GM18907 (cell line): Measurements from ENCODE around the gene H1-8.

Experiments
- ATAC-seq: cut with Tn5 transposase; IDR thresholded peaks from one replicate; pipeline ENCODE4 v1.9.1; 2021; ENCODE audit warnings: mild to moderate bottlenecking, moderate library complexity; ENCODE audit not compliant: unreplicated experiment

Gene H1-8

GRCh38 chr3:129592381-129593131 is 49.6 kb downstream of the H1-8 start:
- no peak for ATAC-seq

GRCh38 chr3:129593230-129593594 is 50.2 kb downstream of the H1-8 start:
- ATAC-seq, result no peak

GRCh38 chr3:129593595-129594339 is 50.8 kb downstream of the H1-8 start:
- no peak for ATAC-seq

GRCh38 chr3:129594409-129594808 is 51.4 kb downstream of the H1-8 start:
- no peak for ATAC-seq

GRCh38 chr3:129594907-129595390 is 52.0 kb downstream of the H1-8 start:
- ATAC-seq, result no peak

- no peak for ATAC-seq
These were observed 52.7 kb downstream of the H1-8 start for GRCh38 chr3:129595544-129596193.

GRCh38 chr3:129596194-129597086 is 53.5 kb downstream of the H1-8 start:
- no peak for ATAC-seq

- no peak for ATAC-seq
These were observed 54.4 kb downstream of the H1-8 start for GRCh38 chr3:129597087-129597999.

GRCh38 chr3:129598000-129598381 is 55.0 kb downstream of the H1-8 start:
- no peak for ATAC-seq

GRCh38 chr3:129598484-129598883 is 55.5 kb downstream of the H1-8 start:
- ATAC-seq, result no peak

GRCh38 chr3:129599073-129599472 is 56.1 kb downstream of the H1-8 start:
- no peak for ATAC-seq

GRCh38 chr3:129599607-129600006 is 56.6 kb downstream of the H1-8 start:
- no peak for ATAC-seq

GRCh38 chr3:129600348-129600747 is 57.4 kb downstream of the H1-8 start:
- ATAC-seq, result no peak
